GM19351 (cell line): Measurements from ENCODE around the gene EXD1.
"Not testable (repeated sequence)": the region's sequence is repeated elsewhere in the genome, so short reads cannot be mapped to it uniquely, and the experiment has no call there.

Source experiments
- ATAC-seq: cut with Tn5 transposase; IDR thresholded peaks from one replicate; pipeline ENCODE4 v1.9.1; 2021; ENCODE audit warnings: mild to moderate bottlenecking, moderate library complexity; ENCODE audit not compliant: unreplicated experiment

The EXD1 gene, protein sequence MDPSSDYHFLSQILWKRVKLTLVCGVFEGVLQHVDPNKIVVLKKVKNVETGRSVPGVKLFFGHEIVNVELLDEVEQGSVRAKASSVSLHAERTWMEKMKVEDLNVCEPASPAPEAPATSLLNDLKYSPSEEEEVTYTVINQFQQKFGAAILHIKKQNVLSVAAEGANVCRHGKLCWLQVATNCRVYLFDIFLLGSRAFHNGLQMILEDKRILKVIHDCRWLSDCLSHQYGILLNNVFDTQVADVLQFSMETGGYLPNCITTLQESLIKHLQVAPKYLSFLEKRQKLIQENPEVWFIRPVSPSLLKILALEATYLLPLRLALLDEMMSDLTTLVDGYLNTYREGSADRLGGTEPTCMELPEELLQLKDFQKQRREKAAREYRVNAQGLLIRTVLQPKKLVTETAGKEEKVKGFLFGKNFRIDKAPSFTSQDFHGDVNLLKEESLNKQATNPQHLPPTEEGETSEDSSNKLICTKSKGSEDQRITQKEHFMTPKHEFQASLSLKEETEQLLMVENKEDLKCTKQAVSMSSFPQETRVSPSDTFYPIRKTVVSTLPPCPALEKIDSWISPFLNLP

DNA sequence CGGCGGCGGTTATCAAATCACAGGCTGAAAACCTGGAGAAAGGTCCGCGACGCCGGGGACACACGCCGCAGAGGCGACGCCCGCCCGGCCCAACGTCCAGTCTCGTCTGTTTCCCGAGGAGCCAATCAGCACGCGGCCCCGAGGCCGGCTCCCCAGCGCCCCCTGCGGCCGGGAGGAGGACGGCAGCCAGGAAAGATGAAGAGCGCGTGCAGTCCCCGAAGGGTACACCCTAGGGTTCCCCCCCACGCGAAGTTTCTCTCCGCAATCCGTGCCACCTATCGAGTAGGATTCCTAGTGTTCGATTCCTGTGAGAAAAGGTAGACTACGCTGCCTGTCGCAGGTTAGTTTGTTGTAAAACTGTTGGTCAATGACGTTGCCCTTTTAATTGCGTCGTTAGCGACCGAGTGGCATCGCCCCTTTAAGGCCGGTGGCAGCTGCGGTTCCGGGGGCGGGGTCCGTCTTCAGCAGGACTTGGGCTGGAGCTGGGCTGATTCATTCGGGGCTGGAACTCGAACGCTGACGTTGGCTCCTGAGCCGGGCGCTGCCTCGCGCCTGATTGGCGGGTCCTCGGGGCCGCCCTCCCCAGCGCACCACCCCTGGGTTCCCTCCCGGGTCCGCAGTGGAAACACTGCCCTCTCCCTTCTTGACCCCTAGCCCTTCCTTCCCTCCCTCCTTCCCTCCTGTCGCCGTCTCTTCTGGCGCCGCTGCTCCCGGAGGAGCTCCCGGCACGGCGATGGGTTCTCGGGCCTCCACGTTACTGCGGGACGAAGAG, at the start of gene EXD1, which contains the start of gene CHP1:
EXD1 (minus strand) TSS at position 108 of the 772 bp plus-strand sequence. CDS start 4,182 bp downstream, outside the sequence.
CHP1 (plus strand) TSS at position 619 of the 772 bp plus-strand sequence; CDS start at position 734, 115 bp downstream.
- ATAC-seq: peak; percentile 97

DNA sequence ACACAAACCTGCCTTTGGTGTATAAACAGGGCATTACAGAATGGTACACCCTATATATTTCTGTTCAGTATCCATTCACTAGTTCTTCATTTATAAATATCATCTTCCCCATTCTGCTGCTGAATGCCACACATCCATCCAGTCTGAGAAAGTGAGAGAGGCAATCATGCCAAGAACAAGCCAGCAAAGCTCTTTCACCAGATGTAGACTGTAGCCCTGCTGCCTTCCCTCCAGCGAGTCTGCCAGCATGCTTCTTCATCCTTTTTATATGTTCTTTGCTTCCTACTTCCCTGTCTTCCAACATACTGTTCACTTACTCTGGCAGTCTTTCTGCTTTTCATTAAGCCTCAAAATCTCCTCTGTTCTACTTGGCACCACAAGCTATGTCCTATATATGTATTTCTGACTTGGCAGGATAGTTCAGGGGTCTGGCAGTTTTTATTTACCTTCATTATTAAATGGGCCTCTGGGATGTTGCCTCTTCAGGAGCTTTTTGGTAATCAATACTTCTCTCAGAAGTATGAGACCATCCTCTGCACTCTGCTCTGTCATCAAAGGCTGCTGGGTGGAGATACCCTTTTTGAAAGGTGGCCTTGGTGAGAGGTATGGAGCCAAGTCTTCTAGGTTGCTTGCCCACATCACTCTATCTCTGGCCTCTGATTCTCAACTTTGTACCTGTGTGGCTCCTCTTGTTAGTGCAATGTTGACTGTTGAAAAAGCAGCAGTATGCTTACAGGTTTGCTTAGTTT, 49.2 kb upstream of the EXD1 start:
- no peak for ATAC-seq

DNA sequence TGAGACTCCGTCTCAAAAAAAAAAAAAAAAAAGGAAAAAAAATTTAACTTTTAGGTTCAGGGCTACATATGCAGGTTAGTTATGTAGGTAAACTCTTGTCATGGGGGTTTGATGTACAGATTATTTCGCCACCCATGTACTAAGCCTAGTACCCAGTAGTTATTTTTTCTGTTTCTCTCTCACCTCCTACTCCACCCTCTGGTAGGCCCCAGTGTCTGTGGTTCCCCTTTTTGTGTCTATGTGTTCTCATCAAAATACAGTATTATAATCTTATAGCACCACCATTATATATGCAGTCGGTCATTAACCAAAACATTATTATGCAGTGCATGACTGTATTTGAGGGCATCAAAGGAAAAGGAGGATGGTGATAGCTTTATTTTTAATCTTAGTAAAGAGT, 47.8 kb upstream of the EXD1 start:
- no peak for ATAC-seq

DNA sequence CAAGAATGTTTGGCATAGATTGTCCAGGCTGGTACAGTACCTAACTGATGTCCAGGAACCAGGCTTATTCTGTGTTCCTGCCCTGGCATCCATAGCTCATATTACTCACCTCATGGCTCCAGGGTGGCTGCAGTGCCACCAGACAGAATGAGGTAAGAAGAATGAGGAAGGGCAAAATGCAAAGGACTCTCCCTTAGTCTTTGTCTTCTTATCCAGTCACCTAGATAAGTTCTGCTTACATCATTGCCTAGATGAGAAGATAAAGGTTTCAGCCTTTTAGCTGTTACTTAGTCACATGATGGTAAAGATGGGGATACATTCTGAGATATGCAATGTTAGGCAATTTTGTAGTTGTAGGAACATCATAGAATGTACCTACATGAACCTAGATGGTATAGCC, 46.3 kb upstream of the EXD1 start:
- ATAC-seq: no peak

DNA sequence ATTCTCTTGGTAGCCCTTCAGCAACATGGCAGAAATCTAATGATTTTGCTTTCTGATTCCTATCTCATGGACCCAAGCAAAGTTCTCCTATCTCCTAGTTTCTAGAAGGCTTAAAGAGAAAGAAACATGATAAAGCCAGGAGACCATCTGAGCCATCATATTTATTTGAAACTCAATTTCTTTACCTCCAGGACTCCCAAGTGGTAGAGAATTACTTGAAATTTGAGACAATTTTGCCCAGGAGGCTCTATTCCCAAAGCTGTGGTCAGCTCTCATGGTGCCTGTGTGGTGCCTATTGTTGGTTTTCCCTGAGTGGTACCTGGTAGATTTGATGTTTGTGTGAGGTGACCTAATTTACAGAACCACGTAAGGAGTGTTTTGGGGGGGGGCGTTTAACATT, 39.3 kb upstream of the EXD1 start:
- ATAC-seq: no peak

DNA sequence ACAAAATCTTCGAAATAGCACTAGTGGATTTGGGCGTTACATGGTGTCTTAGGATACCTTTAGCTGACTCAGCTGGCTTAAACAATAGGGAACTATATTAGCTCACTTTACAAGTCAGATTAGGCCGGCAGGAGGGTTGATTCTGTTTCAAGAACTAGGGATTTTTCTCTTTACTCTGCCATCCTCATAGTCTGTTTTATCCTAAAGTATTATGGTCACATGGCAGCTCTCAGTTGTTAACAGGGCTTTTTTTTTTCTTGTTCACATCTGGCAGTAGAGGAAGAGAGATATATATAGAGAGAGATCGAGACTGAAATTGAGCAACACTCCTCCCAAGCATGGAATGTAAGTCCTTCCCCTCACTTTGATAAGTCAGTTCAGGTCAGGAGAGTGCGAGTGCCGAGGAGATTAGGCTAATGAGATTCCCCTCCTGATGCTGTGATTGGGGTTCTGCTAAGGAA, 33.4 kb upstream of the EXD1 start:
- no peak for ATAC-seq

DNA sequence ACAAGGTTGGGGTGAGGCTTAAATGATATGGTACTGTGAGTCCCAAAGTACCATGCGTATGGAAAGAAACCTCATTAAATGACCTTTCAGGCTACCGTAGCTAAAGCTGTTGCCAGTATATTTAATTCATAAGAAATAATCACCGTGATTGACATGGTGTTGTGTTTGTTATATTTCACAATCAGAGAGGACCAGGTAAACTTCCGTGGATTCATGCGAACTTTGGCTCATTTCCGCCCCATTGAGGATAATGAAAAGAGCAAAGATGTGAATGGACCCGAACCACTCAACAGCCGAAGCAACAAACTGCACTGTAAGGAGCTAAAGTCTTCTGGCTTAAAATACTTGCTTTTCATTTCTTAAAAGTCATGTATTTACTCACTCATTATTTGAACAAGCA, 32.0 kb upstream of the EXD1 start:
- no peak for ATAC-seq

DNA sequence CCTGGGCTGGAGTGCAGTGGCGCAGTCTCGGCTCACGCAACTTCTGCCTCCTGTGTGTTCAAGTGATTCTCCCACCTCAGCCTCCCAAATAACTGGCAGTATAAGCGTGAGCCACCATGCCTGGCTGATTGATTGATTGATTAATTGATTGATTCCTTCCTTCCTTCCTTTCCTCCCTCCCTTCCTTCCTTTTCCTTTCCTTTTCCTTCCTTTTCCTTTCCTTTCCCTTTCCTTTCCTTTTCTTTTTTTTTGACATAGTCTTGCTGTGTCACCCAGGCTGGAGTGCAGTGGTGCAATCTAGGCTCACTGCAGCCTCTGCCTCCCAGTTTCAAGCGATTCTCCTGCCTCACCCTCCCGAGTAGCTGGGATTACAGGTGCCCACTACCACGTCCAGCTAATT, 30.4 kb upstream of the EXD1 start:
- ATAC-seq: not testable (repeated sequence)

DNA sequence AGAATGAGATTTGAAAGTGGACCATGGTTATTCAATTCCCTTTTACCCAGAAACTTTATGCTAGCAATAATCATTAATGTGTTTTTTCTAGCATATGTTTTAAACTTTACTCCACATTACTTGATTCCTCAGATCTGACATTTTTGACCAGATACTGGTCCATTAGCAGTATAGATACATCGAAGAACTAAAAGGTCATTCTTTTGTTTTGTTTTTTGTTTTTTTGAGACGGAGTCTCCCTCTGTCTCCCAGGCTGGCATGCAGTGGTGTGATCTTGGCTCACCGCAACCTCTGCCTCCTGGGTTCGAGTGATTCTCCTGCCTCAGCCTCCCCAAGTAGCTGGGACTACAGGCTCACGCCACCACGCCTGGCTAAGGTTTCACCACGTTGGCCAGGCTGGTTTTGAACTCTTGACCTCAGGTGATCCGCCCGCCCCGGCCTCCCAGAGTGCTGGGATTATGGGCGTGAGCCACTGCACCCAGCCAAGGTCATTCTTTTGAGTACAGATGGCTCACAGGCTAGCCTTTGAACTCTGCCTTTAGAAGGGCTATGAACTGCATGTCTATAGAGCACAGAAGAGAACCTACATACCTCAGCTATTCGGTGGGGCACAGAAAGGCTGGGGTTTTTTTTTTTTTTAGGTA, 29.1 kb upstream of the EXD1 start:
- no peak for ATAC-seq

DNA sequence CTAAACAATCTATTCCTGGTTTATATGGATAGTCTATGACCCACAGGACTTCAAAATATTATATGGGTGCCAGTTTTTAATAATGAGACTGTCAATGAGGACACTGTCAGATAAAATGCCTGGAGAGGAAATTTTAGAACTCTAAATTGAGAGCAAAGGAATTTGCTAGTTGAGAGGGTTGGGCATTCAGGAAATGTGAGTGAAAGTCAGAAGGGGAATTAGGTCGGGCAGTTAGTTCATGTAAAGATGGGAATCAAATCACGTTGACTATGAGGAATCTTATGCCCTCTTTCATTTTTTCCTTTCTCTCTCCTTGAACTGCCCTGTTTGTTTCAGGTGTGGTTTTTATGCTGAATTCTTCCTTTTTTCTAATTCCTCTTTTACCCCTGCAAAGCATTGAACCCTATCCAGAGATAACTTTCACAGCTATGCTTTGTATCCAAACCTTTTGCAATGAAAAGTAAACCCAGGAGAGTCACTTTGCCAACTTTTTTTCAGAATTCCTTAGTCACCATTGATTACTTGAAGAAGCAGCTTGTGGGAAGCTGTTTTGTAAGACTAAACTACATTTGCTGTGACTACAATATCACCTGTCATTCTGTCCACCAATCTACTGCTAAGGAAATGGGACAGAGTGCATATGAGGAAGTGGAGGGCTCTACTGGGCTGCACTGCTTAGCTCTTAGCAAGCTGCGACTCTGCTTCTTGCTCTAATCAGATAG, 28.4 kb upstream of the EXD1 start:
- no peak for ATAC-seq

DNA sequence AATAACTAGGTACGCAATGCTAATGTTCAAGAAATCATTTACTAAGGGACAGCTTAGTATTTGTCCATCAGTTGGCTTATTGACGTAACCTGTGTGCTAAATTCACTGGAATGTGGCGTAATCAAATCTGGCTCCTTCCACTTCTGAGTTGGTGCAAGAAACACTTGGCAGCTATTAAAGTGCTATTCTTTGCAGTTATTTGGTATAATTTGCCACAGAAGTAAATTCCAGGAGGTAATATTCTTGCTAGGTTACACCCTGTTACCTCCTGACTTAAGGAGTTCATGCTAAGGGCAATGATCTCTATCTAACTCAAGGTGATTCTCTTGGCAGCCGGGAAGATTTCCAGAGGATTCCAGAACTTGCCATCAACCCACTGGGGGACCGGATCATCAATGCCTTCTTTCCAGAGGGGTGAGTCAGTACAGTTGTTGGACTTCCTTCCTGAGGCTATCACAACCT, 26.1 kb upstream of the EXD1 start:
- no peak for ATAC-seq

DNA sequence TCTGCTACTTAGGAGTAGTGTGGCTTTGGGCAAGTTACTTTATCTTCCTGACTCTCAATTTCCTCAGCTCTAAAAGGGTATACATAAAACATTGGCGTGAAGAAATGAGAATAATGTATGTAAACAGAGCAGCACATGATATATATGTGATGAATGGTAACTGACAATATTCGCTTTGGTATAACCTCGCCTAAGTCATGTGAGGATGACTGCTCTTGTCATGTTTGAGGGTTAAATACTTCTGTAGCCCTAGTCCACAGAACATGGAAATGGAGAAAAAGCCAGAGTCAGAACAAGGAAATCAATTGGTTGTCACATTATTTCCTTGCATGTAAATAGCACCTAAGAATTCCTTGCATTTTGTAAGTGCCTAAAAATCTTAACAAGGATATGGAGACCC, 25.5 kb upstream of the EXD1 start:
- no peak for ATAC-seq

DNA sequence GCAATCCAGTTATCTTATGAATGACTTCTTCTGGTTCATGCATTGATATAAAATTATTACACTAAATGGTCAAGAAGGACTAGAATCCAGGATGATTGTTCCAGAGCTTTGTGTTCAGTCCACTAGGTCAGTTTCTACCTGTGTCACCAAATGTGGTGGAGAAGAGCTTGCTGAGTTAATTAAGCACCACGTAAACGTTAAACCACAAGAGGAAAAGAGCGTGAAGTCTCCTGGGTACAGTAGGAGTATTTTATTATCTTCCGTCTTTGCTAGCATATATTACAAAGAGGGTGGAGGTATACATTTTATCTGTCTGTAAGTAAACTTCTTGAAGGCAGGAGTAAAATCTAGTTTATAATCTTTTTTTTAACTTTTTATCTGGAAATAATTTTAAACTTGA, 24.0 kb upstream of the EXD1 start:
- ATAC-seq: no peak

DNA sequence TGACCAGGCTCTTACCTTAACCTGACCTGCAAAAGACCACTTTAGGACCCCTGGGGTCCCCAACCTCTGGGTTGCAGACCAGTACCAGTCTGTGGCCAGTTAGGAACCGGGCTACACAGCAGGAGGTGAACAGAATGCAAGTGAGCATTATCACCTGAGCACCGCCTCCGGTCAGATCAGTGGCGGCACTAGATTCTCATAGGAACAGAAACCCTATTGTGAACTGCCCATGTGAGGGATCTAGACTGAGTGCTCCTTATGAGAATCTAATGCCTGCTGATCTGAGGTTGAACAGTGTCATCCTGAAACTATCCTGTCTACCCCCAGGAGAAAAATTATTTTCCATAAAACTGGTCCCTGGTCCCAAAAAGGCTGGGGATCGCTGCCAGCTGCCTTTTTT, 20.9 kb upstream of the EXD1 start:
- no peak for ATAC-seq

DNA sequence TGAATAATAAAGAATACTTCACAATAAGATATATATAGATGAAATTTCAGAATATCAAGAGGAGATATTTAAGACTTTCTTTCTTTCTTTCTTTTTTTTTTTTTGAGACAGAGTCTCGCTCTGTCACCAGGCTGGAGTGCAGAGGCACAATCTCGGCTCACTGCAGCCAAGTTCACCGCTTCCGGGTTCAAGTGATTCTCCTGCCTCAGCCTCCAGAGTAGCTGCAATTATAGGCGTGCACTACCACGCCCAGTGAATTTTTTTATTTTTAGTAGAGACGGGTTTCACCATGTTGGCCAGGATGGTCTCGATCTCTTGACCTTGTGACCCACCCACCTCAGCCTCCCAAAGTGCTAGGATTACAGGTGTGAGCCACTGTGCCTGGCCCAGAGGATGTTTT, 20.2 kb upstream of the EXD1 start:
- not testable (repeated sequence) for ATAC-seq

DNA sequence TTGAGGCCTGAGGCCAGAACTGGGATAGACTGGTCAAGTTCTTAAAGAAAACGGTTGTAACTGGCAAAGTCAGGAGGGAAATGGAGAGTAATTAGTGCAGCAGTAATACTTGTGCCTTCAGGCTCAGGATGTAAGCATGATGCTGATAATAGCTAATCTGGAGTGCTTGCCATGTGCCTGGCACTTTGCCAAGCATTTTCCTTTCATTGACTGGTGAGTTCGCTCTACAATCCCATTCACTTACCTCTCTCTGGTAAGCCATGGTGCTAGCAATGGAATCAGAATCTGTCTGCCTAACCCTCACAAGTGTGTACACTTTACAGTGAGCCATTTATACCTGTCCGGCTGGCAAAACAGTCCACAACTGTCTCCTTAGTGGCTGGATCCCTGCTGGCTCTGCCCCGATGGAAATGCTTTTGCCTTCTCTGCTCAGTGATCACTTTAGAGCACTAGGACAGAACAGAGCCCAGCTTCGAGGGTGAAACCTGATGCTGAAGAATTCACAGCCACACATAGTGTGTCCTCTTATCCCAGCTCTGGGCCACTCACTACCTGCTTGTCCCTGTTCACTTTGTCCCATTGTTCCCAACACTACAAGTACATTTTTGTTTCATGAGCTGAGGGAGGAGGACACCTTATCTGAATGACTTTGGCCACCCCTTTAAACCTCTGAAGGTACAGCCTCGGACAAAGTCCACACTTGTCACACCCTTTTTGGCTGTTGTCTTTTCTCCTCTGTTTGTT, 10.8 kb upstream of the EXD1 start:
- no peak for ATAC-seq

DNA sequence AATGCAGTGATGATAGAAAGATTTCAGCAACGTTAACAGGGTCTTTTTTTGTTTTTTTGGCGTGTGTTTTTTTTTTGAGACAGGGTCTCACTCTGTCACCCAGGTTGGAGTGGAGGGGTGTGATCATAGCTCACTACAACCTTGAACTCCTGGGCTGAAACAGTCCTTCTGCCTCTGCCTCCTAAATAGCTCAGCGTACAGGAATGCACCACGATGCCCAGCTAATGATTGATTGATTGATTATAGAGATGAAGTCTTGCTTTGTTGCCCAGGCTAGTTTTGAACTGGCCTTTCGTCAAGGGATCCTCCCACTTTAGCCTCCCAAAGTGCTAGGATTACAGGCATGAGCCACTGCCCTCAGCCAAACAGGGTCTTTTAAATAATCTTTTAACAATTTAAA, 7.5 kb upstream of the EXD1 start:
- ATAC-seq: no peak

DNA sequence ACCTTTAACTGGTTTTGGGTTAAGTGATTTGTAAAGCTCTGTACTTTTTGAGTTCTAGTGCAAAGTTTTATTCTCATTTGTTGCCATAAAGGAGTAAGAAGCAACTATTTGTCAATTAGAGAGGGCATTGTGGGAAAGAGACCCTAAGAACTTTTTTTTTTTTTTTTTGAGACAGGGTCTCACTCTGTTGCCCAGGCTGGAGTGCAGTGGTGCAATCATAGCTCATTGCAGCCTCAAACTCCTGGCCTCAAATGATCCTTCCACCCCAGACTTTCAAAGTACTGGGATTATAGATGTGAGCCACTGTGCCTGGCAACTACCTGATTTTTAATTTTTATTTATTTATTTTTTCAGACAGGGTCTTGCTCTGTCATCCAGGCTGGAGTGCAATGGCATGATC, 5.4 kb upstream of the EXD1 start:
- no peak for ATAC-seq

DNA sequence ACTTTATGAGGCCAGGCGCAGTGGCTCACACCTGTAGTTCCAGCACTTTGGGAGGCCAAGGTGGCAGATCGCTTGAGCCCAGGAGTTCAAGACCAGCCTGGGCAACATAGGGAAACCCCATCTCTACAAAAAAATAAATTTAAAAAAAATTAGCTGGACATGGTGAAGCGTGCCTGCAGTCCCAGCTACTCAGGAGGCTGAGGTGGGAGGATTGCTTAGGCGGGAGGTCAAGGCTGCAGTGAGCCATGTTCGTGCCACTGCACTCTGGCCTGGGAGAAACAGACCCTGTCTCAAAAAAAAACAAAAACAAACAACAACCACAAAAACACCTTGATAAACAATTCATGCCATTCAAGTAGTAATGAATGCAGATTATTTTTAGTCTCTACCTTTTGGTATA, 4.7 kb upstream of the EXD1 start:
- ATAC-seq: not testable (repeated sequence)
